Osteoblast (primary cell): ENCODE data around the gene ARMH3. TPM values are rescaled to one million over a fixed set of nuclear protein-coding genes. Genes with fewer than 3 reads are reported as not detected.

Experiments used
- DNase-seq: peaks from one replicate; pipeline ENCODE4 v3.0.0; 2011; ENCODE audit warnings: low spot score, mixed read lengths; ENCODE audit not compliant: insufficient read length; ENCODE audit errors: missing footprints
- H2AFZ ChIP-seq: 2 replicates; pipeline ENCODE4 v1.6.0; 2011; ENCODE audit warnings: mild to moderate bottlenecking, low read length
- H3K27ac ChIP-seq: 2 replicates; pipeline ENCODE4 v1.5.1; 2011; ENCODE audit warnings: mild to moderate bottlenecking, low read depth, low read length, moderate library complexity
- H3K27me3 ChIP-seq: 2 replicates; pipeline ENCODE4 v1.6.0; 2012; ENCODE audit warnings: mild to moderate bottlenecking, control low read depth, inconsistent platforms, low read length, moderate library complexity; ENCODE audit not compliant: insufficient read depth
- H3K36me3 ChIP-seq: 2 replicates; pipeline ENCODE4 v1.5.1; 2011; ENCODE audit warnings: mild to moderate bottlenecking, low read length, control low read depth, moderate library complexity; ENCODE audit not compliant: insufficient read depth
- H3K4me1 ChIP-seq: 2 replicates; pipeline ENCODE4 v1.5.1; 2011; ENCODE audit warnings: mild to moderate bottlenecking, low read length, control low read depth, moderate library complexity; ENCODE audit not compliant: insufficient read depth
- H3K4me2 ChIP-seq: 2 replicates; pipeline ENCODE4 v1.6.0; 2011; ENCODE audit warnings: mild to moderate bottlenecking, low read length; ENCODE audit not compliant: insufficient read depth
- H3K4me3 ChIP-seq: fragments of 200-600 bp; sonication (generic); 3 replicates; pipeline ENCODE4 v1.5.1; 2012; ENCODE audit warnings: mild to moderate bottlenecking, low read length, inconsistent platforms; ENCODE audit not compliant: insufficient read depth
- H3K79me2 ChIP-seq: 2 replicates; pipeline ENCODE4 v1.6.0; 2012; ENCODE audit warnings: mild to moderate bottlenecking, low read length, control low read depth, inconsistent platforms; ENCODE audit not compliant: insufficient read depth
- H3K9me3 ChIP-seq: 2 replicates; pipeline ENCODE4 v1.5.1; 2011; ENCODE audit warnings: low read depth, low read length, control low read depth
- H4K20me1 ChIP-seq: 2 replicates; pipeline ENCODE4 v1.6.0; 2012; ENCODE audit warnings: mild to moderate bottlenecking, low read length, control low read depth; ENCODE audit not compliant: insufficient read depth
- total RNA-seq: library from RNA; depleted of rRNA; stranded (reverse); fragments of >200 nt; gene quantifications from 2 replicates; pipeline ENCODE4 v1.2.3, GENCODE V29; 2012
- TF ChIP-seq, protein P1 (sequence below): IDR thresholded peaks from 2 replicates; pipeline ENCODE4 v1.5.1; 2011; ENCODE audit warnings: mild to moderate bottlenecking, low read depth, low read length, moderate library complexity; ENCODE audit errors: extremely low read depth

The ARMH3 gene
- total RNA-seq, 1 donor, result 9.4 TPM

DNA sequence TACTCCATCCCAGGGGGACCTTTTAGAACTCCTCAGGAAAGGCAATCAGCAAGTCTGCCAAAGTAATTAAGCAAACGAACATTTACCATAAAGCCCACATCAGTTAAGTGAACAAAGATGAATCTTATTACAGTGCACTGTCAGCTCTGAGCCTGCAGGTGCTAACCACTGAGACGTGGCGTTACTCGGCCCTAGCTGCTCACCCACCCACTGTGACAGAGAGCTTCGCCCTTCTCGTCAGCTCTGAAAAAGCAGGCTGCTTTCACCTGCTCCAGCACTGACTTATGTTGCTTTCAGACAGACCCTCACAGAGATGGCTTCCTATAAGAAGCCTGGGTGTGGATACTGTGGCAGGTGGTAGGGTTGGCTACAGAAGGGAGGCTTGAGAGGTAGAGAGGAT, 154.6 kb downstream of the ARMH3 start:
- Histone ChIP-seq H3K36me3 (no peaks in the 10 kb centered on the region), H3K4me3 (no peak overlapping the region), H3K4me2 (no peak overlapping the region), H2AFZ (no peak overlapping the region), H3K27ac (no peak overlapping the region), H3K9me3 (no peaks in the 10 kb centered on the region), H3K4me1 (peaks cover 10% of the 10 kb centered on the region), H4K20me1 (no peaks in the 10 kb centered on the region), H3K79me2 (no peaks in the 10 kb centered on the region), H3K27me3 (no peaks in the 10 kb centered on the region)
- no peak for DNase-seq
- TF ChIP-seq, protein P1, sequence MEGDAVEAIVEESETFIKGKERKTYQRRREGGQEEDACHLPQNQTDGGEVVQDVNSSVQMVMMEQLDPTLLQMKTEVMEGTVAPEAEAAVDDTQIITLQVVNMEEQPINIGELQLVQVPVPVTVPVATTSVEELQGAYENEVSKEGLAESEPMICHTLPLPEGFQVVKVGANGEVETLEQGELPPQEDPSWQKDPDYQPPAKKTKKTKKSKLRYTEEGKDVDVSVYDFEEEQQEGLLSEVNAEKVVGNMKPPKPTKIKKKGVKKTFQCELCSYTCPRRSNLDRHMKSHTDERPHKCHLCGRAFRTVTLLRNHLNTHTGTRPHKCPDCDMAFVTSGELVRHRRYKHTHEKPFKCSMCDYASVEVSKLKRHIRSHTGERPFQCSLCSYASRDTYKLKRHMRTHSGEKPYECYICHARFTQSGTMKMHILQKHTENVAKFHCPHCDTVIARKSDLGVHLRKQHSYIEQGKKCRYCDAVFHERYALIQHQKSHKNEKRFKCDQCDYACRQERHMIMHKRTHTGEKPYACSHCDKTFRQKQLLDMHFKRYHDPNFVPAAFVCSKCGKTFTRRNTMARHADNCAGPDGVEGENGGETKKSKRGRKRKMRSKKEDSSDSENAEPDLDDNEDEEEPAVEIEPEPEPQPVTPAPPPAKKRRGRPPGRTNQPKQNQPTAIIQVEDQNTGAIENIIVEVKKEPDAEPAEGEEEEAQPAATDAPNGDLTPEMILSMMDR, result no peak

DNA sequence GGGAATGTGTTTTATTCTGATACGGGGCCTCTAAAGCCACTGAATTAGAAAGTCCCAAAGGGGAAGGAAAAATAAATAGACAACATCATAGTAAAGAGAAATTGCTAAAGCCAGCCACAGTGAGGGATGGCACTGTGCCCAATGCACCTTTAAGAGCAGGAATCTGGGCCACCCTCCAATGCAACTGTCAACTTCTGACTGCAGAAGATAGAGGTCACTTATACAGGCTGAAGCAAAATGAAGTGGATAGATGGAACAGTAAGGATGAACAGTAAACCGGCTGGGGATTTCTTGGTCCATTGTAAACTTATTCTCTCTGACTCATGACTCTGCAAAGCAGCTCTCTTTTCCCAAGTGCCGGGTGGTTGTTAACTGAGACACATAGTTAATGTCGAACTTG, 158.3 kb downstream of the ARMH3 start:
- no peaks in the 10 kb centered on the region for H4K20me1 ChIP-seq
- H3K79me2 ChIP-seq, result no peaks in the 10 kb centered on the region
- TF ChIP-seq, protein P1, result no peak
- DNase-seq, result no peak
- no peak overlapping the region for H3K4me3 ChIP-seq
- H2AFZ ChIP-seq, result no peak overlapping the region
- peaks cover 13% of the 10 kb centered on the region for H3K4me1 ChIP-seq
- no peaks in the 10 kb centered on the region for H3K36me3 ChIP-seq
- H3K9me3 ChIP-seq, result no peaks in the 10 kb centered on the region
- H3K27ac ChIP-seq, result no peak overlapping the region
- no peaks in the 10 kb centered on the region for H3K27me3 ChIP-seq
- no peak overlapping the region for H3K4me2 ChIP-seq

GRCh38 chr10:101896225-101896877, 159.6 kb downstream of the ARMH3 start:
- Histone ChIP-seq H3K36me3 (no peaks in the 10 kb centered on the region), H3K9me3 (no peaks in the 10 kb centered on the region), H3K27ac (no peak overlapping the region), H3K79me2 (no peaks in the 10 kb centered on the region), H3K4me2 (no peak overlapping the region), H3K4me1 (peaks cover 13% of the 10 kb centered on the region), H4K20me1 (no peaks in the 10 kb centered on the region), H3K4me3 (no peak overlapping the region), H3K27me3 (no peaks in the 10 kb centered on the region), H2AFZ (no peak overlapping the region)
- TF ChIP-seq, protein P1, result no peak
- DNase-seq, result no peak

DNA sequence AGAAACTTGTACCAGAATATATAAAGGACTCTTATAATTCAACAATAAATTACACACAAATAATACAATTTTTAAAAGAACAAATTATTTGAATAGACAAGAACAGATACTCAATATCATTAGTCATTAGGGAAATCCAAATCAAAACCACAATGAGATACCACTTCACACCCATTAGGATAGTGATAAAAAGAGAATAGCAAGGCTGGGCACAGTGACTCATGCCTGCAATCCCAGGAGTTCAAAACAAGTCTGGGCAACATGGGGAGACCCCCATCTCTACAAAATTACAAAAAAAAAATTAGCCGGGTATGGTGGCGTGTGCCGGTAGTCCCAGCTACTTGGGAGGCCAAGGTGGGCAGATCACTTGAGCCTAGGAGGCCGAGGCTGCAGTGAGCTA, 160.2 kb downstream of the ARMH3 start:
- TF ChIP-seq, protein P1, result no peak
- Histone ChIP-seq H3K4me1 (peaks cover 13% of the 10 kb centered on the region), H4K20me1 (no peaks in the 10 kb centered on the region), H3K36me3 (no peaks in the 10 kb centered on the region), H2AFZ (no peak overlapping the region), H3K4me3 (no peak overlapping the region), H3K4me2 (no peak overlapping the region), H3K9me3 (no peaks in the 10 kb centered on the region), H3K27me3 (no peaks in the 10 kb centered on the region), H3K27ac (no peak overlapping the region), H3K79me2 (no peaks in the 10 kb centered on the region)
- no peak for DNase-seq
